HepG2 (cell line): ENCODE results near the gene NOP9. TPM values are rescaled to one million over a fixed set of nuclear protein-coding genes. Genes with fewer than 3 reads are reported as not detected.
A peak's percentile ranks its signal among the peaks of the same experiment; 100 is the strongest.

Experiments
- ATAC-seq: fragments of 200-7000 bp; cut with Tn5 transposase; 3 replicates; pipeline ENCODE4 v1.9.1; 2020; ENCODE audit warnings: mild to moderate bottlenecking, moderate library complexity
- BruUV-seq: library from RNA; stranded (reverse); fragments of 400-500 nt; replicated peaks from 2 replicates; lab custom pipeline; 2021; lab: Mats Ljungman, UMichigan
- CTCF ChIA-PET: fragments of 300-600 bp; formaldehyde crosslinking; extraction: SDS; loops from one replicate; lab custom pipeline; 2021; ENCODE audit warnings: low total read pairs, inconsistent platforms, low intra/inter-chr PET ratio; lab: Yijun Ruan, JAX
- POLR2A ChIA-PET: fragments of 350-600 bp; sonication (Branson Sonifier 250); formaldehyde crosslinking; loops from one replicate; lab custom pipeline; 2020; ENCODE audit warnings: antibody characterized with exemption, inconsistent platforms; lab: Yijun Ruan, JAX
- DNase-seq: peaks from one replicate; pipeline ENCODE4 v3.0.0-alpha.2; 2015; ENCODE audit warnings: low spot score
- FAIRE-seq: peaks from 3 replicates; lab custom pipeline; 2011; peaks lifted over from hg19 to GRCh38; lab: Jason Lieb, UNC
- H2AFZ ChIP-seq: one replicate; pipeline ENCODE4 v1.6.1; 2011; ENCODE audit warnings: low read length, inconsistent platforms
- H3K27ac ChIP-seq: fragments of 300-600 bp; 3 replicates; pipeline ENCODE4 v1.8.0; 2011; ENCODE audit warnings: mixed run types, mild to moderate bottlenecking, mixed read lengths, low read length, inconsistent platforms; ENCODE audit not compliant: insufficient read depth; ENCODE audit errors: extremely low read length
- H3K27me3 ChIP-seq, 2 experiments: fragments of 200-600 bp in 1 of 2; 2 replicates in 1 of 2; 3 replicates in 1 of 2; pipeline versions ENCODE4 v1.6.0 to v1.8.0; 2011; ENCODE audit warnings: low read length in 2 of 2, mild to moderate bottlenecking in 2 of 2, moderate library complexity in 2 of 2, inconsistent platforms in 1 of 2; ENCODE audit not compliant: insufficient read depth in 2 of 2, control insufficient read depth in 1 of 2
- H3K36me3 ChIP-seq, 2 experiments: fragments of 200-600 bp in 1 of 2; replicated peaks in 1 of 2; 2 replicates in 1 of 2; 3 replicates in 1 of 2; pipeline versions ENCODE4 v1.5.1 to v1.8.0; 2011; ENCODE audit warnings: low read length in 2 of 2, inconsistent platforms in 1 of 2; ENCODE audit not compliant: insufficient read depth in 2 of 2, control insufficient read depth in 1 of 2
- H3K4me1 ChIP-seq: 2 replicates; pipeline ENCODE4 v1.5.1; 2012; ENCODE audit warnings: low read length, inconsistent platforms; ENCODE audit not compliant: insufficient read depth
- H3K4me2 ChIP-seq: 2 replicates; pipeline ENCODE4 v1.6.0; 2011; ENCODE audit warnings: low read depth, low read length, inconsistent platforms
- H3K4me3 ChIP-seq, 3 experiments: fragments of 200-600 bp in 1 of 3; sonication (generic), shearing (Covaris generic) in 1 of 3; replicated peaks in 1 of 3; 2 replicates each; pipeline ENCODE4 v1.5.1; 2011 to 2016; ENCODE audit warnings: low read length in 3 of 3, inconsistent platforms in 2 of 3, low read depth in 2 of 3, mild to moderate bottlenecking in 2 of 3, control low read depth in 1 of 3, mixed read lengths in 1 of 3; ENCODE audit not compliant: insufficient read depth in 1 of 3
- H3K79me2 ChIP-seq: one replicate; pipeline ENCODE4 v1.6.1; 2011; ENCODE audit warnings: low read length, inconsistent platforms; ENCODE audit not compliant: insufficient read depth
- H3K9ac ChIP-seq: 2 replicates; pipeline ENCODE4 v1.6.0; 2011; ENCODE audit warnings: mild to moderate bottlenecking, low read depth, low read length, inconsistent platforms; ENCODE audit not compliant: insufficient read depth
- H3K9me3 ChIP-seq: 2 replicates; pipeline ENCODE4 v1.5.1; 2012; ENCODE audit warnings: mild to moderate bottlenecking, low read length
- H4K20me1 ChIP-seq: 2 replicates; pipeline ENCODE4 v1.6.0; 2011; ENCODE audit warnings: inconsistent platforms, mild to moderate bottlenecking, low read length, moderate library complexity; ENCODE audit not compliant: insufficient read depth
- CEBPB ChIP-seq: IDR thresholded peaks from 2 replicates; pipeline ENCODE4 v1.6.1; 2011; ENCODE audit warnings: low read depth, low read length, improper control_type of control experiment, borderline replicate concordance
- FLYWCH1 ChIP-seq: sonication (generic); formaldehyde crosslinking; IDR thresholded peaks from 2 replicates; pipeline ENCODE4 v1.8.1; 2023; ENCODE audit warnings: mild to moderate bottlenecking, missing genetic modification reagents
- HCFC1 ChIP-seq: fragments of 150-350 bp; IDR thresholded peaks from 2 replicates; pipeline ENCODE4 v1.6.1; 2014; ENCODE audit warnings: low read depth, low read length
- NFIB ChIP-seq: sonication (generic); formaldehyde crosslinking; IDR thresholded peaks from 2 replicates; pipeline ENCODE4 v1.9.0; 2021; ENCODE audit warnings: missing genetic modification reagents, mild to moderate bottlenecking, borderline replicate concordance
- POLR2AphosphoS5 ChIP-seq: IDR thresholded peaks from 2 replicates; pipeline ENCODE4 v1.6.1; 2012; ENCODE audit warnings: low read depth, low read length
- POLR2G ChIP-seq: fragments of 200-400 bp; formaldehyde crosslinking; IDR thresholded peaks from 2 replicates; pipeline ENCODE4 v1.6.1; 2018; ENCODE audit warnings: mild to moderate bottlenecking, low read depth, low read length, moderate library complexity
- RBM22 ChIP-seq: fragments of 200-400 bp; formaldehyde crosslinking; optimal IDR thresholded peaks from 2 replicates; pipeline ENCODE3; 2017; ENCODE audit warnings: mild to moderate bottlenecking, low read length, moderate library complexity
- SETDB1 ChIP-seq: sonication (generic); formaldehyde crosslinking; IDR thresholded peaks from 2 replicates; pipeline ENCODE4 v1.5.1; 2020; ENCODE audit warnings: missing genetic modification reagents, mild to moderate bottlenecking, borderline replicate concordance
- SIX4 ChIP-seq: sonication (generic); formaldehyde crosslinking; IDR thresholded peaks from 2 replicates; pipeline ENCODE4 v1.4.0; 2020; ENCODE audit warnings: missing genetic modification reagents
- ZBTB46 ChIP-seq: sonication (generic); formaldehyde crosslinking; IDR thresholded peaks from 2 replicates; pipeline ENCODE4 v1.4.0; 2020; ENCODE audit warnings: mild to moderate bottlenecking, missing genetic modification reagents, borderline replicate concordance
- ZFY ChIP-seq: sonication (generic); formaldehyde crosslinking; IDR thresholded peaks from 2 replicates; pipeline ENCODE4 v1.4.0; 2020; ENCODE audit warnings: missing genetic modification reagents
- ZNF12 ChIP-seq: sonication (generic); formaldehyde crosslinking; IDR thresholded peaks from 2 replicates; pipeline ENCODE4 v1.5.0; 2020; ENCODE audit warnings: missing genetic modification reagents
- ZNF367 ChIP-seq: sonication (generic); formaldehyde crosslinking; IDR thresholded peaks from 2 replicates; pipeline ENCODE4 v1.4.0; 2020; ENCODE audit warnings: missing genetic modification reagents, borderline replicate concordance
- ZNF605 ChIP-seq: sonication (generic); formaldehyde crosslinking; IDR thresholded peaks from 2 replicates; pipeline ENCODE4 v1.8.0; 2022; ENCODE audit warnings: mild to moderate bottlenecking, missing genetic modification reagents
- ZNF776 ChIP-seq: sonication (generic); formaldehyde crosslinking; IDR thresholded peaks from 2 replicates; pipeline ENCODE4 v1.4.0; 2020; ENCODE audit warnings: mild to moderate bottlenecking, missing genetic modification reagents
- ZNF878 ChIP-seq: sonication (generic); formaldehyde crosslinking; IDR thresholded peaks from 2 replicates; pipeline ENCODE4 v1.8.1; 2023; ENCODE audit warnings: mild to moderate bottlenecking, missing genetic modification reagents, moderate library complexity
- WGBS: methylation state at CpG from one replicate; pipeline ENCODE4 v1.1.6; 2017; ENCODE audit warnings: low lambda C conversion rate; 5-methylcytosine and 5-hydroxymethylcytosine counted together
- in situ Hi-C: cut with HindIII; loops from 2 replicates; pipeline ENCODE4 v1.10.0; 2017; ENCODE audit warnings: low pct_unique_long_range_greater_than_20kb; ENCODE audit not compliant: extremely low pct_ligation_motif_present
- intact Hi-C: fragments of 100-400 bp; cut with micrococcal nuclease; formaldehyde crosslinking; loops from one replicate; pipeline ENCODE4 v1.10.0; 2022; ENCODE audit not compliant: unreplicated experiment
- polyA plus RNA-seq, 8 experiments: library from polyadenylated mRNA; depleted of rRNA in 3 of 8; stranded (reverse) in 7 of 8; unstranded in 1 of 8; fragments of >200 nt; fragmentation: Illumina TruSeq in 4 of 8; extraction: Trizol in 4 of 8; gene quantifications; 2 replicates each; pipeline versions ENCODE4 v1.2.1 to v1.2.3, GENCODE V29; 2011 to 2016; ENCODE audit warnings: low read depth in 4 of 8, missing spikeins in 1 of 8, mixed read lengths in 1 of 8; ENCODE audit not compliant: insufficient read depth in 1 of 8
- total RNA-seq, 5 experiments: library from RNA; depleted of rRNA; stranded (reverse); fragments of >200 nt; fragmentation: Illumina TruSeq; extraction: Trizol; gene quantifications; 2 replicates each; pipeline ENCODE4 v1.2.3, GENCODE V29; 2016; ENCODE audit warnings: low read depth in 1 of 5
- TF ChIP-seq, protein P1 (sequence below): sonication (generic); formaldehyde crosslinking; IDR thresholded peaks from 2 replicates; pipeline ENCODE4 v1.5.1; 2020; ENCODE audit warnings: missing genetic modification reagents, mild to moderate bottlenecking, borderline replicate concordance
- TF ChIP-seq, protein P2 (sequence below): sonication (generic); formaldehyde crosslinking; IDR thresholded peaks from 2 replicates; pipeline ENCODE4 v1.5.1; 2020; ENCODE audit warnings: mild to moderate bottlenecking, missing genetic modification reagents, moderate library complexity

NOP9 gene
- total and polyA plus RNA-seq, 2 of the 13 experiments (the other 11 are each of a cell fraction or from before 2014, with no cell fraction given): 24.5 to 61.6 TPM

DNA sequence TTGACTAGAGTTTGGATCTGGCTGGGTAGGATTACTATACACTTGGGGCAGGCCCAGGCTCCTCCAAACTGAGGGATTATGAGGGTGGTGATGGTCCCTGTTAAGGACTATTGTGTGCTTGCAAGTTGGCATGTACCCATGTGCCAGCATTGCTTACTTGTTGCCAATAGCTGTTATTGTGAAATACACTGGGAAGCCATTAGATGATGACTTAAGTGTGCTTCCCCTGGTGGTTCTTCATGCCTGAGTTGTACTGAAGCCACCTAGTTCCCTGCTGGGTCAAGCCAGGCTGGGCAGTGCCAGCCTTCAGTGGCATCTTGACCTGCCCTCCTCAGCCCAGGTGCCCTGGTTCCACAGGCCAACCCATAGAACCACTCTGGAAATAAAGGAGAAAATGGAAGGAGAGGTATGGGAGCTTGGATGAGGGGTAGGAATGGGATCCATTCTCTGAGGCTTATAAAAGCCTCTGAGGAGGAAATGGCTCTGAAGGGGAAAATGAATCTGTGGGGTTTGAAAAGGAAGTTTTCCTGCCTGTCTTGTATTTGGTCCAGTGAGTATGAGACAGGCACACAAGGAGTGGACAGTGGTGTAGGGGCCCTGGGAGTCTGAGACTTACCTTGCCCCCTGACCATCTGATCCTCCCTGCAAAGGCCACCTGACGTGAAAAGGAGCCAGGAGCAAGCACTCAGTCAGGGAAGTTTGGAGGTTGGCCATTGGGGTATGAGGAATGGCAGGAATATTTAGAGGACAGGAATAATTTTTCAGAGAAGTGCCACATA, 12.4 kb downstream of the NOP9 start:
- no peak overlapping the region for H2AFZ ChIP-seq
- 0 out of 5 replicates have a peak, but pooled peaks cover under 1 to 1% of the 10 kb centered on the region in 2 experiments for H3K36me3 ChIP-seq
- DNase-seq (no peak), ATAC-seq (no peak), FAIRE-seq (no peak)
- no TSS peak for BruUV-seq
- H3K79me2 ChIP-seq: peaks cover 2% of the 10 kb centered on the region
- peaks cover 0 to 4% of the 10 kb centered on the region in 2 experiments; a peak in 2 of 5 replicates for H3K27me3 ChIP-seq
- no peaks in the 10 kb centered on the region for H3K9me3 ChIP-seq
- intact Hi-C loops: no loop called here
- TF ChIP-seq HCFC1 (peak; percentile 13; the same call in 1 of the 2 replicates), ZNF776 (no peak), ZNF12 (CRISPR knock-in tag) (no peak), ZNF605 (peak; percentile 35; the same call in 1 of the 2 replicates), POLR2G (peak; percentile 34; the same call in 1 of the 2 replicates), CEBPB (peak; percentile 89), SIX4 (CRISPR knock-in tag) (no peak), ZNF878 (CRISPR knock-in tag) (no peak), NFIB (0 out of 2 replicates have a peak, but pooled peaks have one; percentile 55), FLYWCH1 (CRISPR knock-in tag) (no peak), SETDB1 (CRISPR knock-in tag) (no peak), ZBTB46 (CRISPR knock-in tag) (no peak), ZFY (CRISPR knock-in tag) (0 out of 2 replicates have a peak, but pooled peaks have one; percentile 3), RBM22 (peak; percentile 60), ZNF367 (CRISPR knock-in tag) (no peak), POLR2AphosphoS5 (peak; percentile 49)
- TF ChIP-seq, protein P1, sequence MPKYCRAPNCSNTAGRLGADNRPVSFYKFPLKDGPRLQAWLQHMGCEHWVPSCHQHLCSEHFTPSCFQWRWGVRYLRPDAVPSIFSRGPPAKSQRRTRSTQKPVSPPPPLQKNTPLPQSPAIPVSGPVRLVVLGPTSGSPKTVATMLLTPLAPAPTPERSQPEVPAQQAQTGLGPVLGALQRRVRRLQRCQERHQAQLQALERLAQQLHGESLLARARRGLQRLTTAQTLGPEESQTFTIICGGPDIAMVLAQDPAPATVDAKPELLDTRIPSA: no peak
- TF ChIP-seq, protein P2, sequence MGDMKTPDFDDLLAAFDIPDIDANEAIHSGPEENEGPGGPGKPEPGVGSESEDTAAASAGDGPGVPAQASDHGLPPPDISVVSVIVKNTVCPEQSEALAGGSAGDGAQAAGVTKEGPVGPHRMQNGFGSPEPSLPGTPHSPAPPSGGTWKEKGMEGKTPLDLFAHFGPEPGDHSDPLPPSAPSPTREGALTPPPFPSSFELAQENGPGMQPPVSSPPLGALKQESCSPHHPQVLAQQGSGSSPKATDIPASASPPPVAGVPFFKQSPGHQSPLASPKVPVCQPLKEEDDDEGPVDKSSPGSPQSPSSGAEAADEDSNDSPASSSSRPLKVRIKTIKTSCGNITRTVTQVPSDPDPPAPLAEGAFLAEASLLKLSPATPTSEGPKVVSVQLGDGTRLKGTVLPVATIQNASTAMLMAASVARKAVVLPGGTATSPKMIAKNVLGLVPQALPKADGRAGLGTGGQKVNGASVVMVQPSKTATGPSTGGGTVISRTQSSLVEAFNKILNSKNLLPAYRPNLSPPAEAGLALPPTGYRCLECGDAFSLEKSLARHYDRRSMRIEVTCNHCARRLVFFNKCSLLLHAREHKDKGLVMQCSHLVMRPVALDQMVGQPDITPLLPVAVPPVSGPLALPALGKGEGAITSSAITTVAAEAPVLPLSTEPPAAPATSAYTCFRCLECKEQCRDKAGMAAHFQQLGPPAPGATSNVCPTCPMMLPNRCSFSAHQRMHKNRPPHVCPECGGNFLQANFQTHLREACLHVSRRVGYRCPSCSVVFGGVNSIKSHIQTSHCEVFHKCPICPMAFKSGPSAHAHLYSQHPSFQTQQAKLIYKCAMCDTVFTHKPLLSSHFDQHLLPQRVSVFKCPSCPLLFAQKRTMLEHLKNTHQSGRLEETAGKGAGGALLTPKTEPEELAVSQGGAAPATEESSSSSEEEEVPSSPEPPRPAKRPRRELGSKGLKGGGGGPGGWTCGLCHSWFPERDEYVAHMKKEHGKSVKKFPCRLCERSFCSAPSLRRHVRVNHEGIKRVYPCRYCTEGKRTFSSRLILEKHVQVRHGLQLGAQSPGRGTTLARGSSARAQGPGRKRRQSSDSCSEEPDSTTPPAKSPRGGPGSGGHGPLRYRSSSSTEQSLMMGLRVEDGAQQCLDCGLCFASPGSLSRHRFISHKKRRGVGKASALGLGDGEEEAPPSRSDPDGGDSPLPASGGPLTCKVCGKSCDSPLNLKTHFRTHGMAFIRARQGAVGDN (CRISPR knock-in tag): no peak
- H3K4me3 ChIP-seq: no peak overlapping the region
- no peaks in the 10 kb centered on the region for H4K20me1 ChIP-seq
- H3K4me1 ChIP-seq: peaks cover 61% of the 10 kb centered on the region
- POLR2A ChIA-PET: interaction anchor here (1.5 to 24.7 kb wide), 3 partner anchors 13 to 71 kb away, joined by 3 to 850 read pairs (median 213); partner anchors contain the start of genes DHRS1, GMPR2, NEDD8 and NOP9
- no peak overlapping the region for H3K9ac ChIP-seq
- CTCF ChIA-PET: no interaction called here
- H3K4me2 ChIP-seq: no peak overlapping the region
- 95% methylated on average over 1 of the region's 1 CpG for WGBS
- no peak overlapping the region for H3K27ac ChIP-seq
- in situ Hi-C loops: no loop called here
